Choroid plexus epithelial cell (primary cell): ENCODE measurements around the gene SRGAP3.

Experiments
- DNase-seq: peaks from one replicate; pipeline ENCODE4 v3.0.0-alpha.2; 2010; ENCODE audit warnings: low read depth
- H3K4me3 ChIP-seq: 2 replicates; pipeline ENCODE4 v1.5.1; 2011; ENCODE audit warnings: low read depth, mild to moderate bottlenecking, control low read depth, low read length, moderate library complexity
- CTCF ChIP-seq: conservative IDR thresholded peaks from 2 replicates; pipeline ENCODE4 v1.5.1; 2011; ENCODE audit warnings: low read depth, mild to moderate bottlenecking, control low read depth, inconsistent platforms, low read length, moderate library complexity

SRGAP3 gene

GRCh38 chr3:9190276-9190675, 59.2 kb downstream of the SRGAP3 start:
- no peak overlapping the region for H3K4me3 ChIP-seq
- no peak for DNase-seq
- TF ChIP-seq CTCF = no peak

- no peak for TF ChIP-seq CTCF
- DNase-seq = no peak
These were observed 60.9 kb downstream of the SRGAP3 start for GRCh38 chr3:9188583-9188982.

GRCh38 chr3:9185701-9186100, 63.7 kb downstream of the SRGAP3 start:
- no peak for TF ChIP-seq CTCF
- no peak for DNase-seq
- no peak overlapping the region for H3K4me3 ChIP-seq

More at GRCh38 chr3:9188583-9188982, 60.9 kb downstream of the SRGAP3 start:
- no peak overlapping the region for H3K4me3 ChIP-seq

- TF ChIP-seq CTCF = no peak
- no peak for DNase-seq
- H3K4me3 ChIP-seq = no peak overlapping the region
These were observed 64.4 kb downstream of the SRGAP3 start for GRCh38 chr3:9185046-9185445.

- TF ChIP-seq CTCF = no peak
- no peak for DNase-seq
- no peak overlapping the region for H3K4me3 ChIP-seq
These were observed 65.0 kb downstream of the SRGAP3 start for GRCh38 chr3:9184461-9184835.

GRCh38 chr3:9183811-9184460, 65.5 kb downstream of the SRGAP3 start:
- H3K4me3 ChIP-seq = no peak overlapping the region
- peak; percentile 17 for DNase-seq
- no peak for TF ChIP-seq CTCF

GRCh38 chr3:9183011-9183410, 66.4 kb downstream of the SRGAP3 start:
- no peak for TF ChIP-seq CTCF

More at GRCh38 chr3:9183011-9183410, 66.4 kb downstream of the SRGAP3 start:
- no peak for DNase-seq
- H3K4me3 ChIP-seq = no peak overlapping the region
